Coronary artery (tissue), 2 donors: ENCODE measurements around the gene EPB41L5.

Source experiments
- DNase-seq: peaks from one replicate; pipeline ENCODE4 v3.0.0-alpha.2; 2017; ENCODE audit warnings: low spot score
- H3K27ac ChIP-seq, 2 donors: fragments of 200-600 bp; sonication (generic); one replicate each; pipeline ENCODE4 v1.5.1; 2016 to 2019
- H3K4me3 ChIP-seq: fragments of 200-600 bp; sonication (generic); 2 replicates; pipeline ENCODE4 v1.5.1; 2016; ENCODE audit warnings: mild to moderate bottlenecking, moderate library complexity
- CTCF ChIP-seq: fragments of 200-600 bp; sonication (generic); IDR thresholded peaks from one replicate; pipeline ENCODE4 v1.5.1; 2019; ENCODE audit warnings: antibody characterized with exemption

The EPB41L5 gene

GRCh38 chr2:120206022-120206581 lies 193.2 kb downstream of the EPB41L5 start:
- Histone ChIP-seq H3K4me3 (no peak overlapping the region), H3K27ac (no peak overlapping the region)
- no peak for DNase-seq
- TF ChIP-seq CTCF, result no peak

- Histone ChIP-seq H3K27ac (no peak overlapping the region), H3K4me3 (no peak overlapping the region)
- no peak for TF ChIP-seq CTCF
- no peak for DNase-seq
These were observed 195.8 kb downstream of the EPB41L5 start for GRCh38 chr2:120208381-120209353.

- no peak for TF ChIP-seq CTCF
- DNase-seq, result no peak
- no peak overlapping the region for H3K4me3 ChIP-seq
These were observed 196.8 kb downstream of the EPB41L5 start for GRCh38 chr2:120209427-120210269.

GRCh38 chr2:120210270-120210693 lies 197.4 kb downstream of the EPB41L5 start:
- H3K27ac ChIP-seq, result no peak overlapping the region
- no peak for TF ChIP-seq CTCF
- no peak overlapping the region for H3K4me3 ChIP-seq
- no peak for DNase-seq

More at GRCh38 chr2:120209427-120210269, 196.8 kb downstream of the EPB41L5 start:
- no peak overlapping the region for H3K27ac ChIP-seq

GRCh38 chr2:120218181-120218580 lies 205.3 kb downstream of the EPB41L5 start:
- TF ChIP-seq CTCF, result no peak
- DNase-seq, result no peak
- H3K27ac ChIP-seq, result no peak overlapping the region
- no peak overlapping the region for H3K4me3 ChIP-seq

GRCh38 chr2:120219291-120219690 lies 206.4 kb downstream of the EPB41L5 start:
- Histone ChIP-seq H3K27ac (no peak overlapping the region), H3K4me3 (no peak overlapping the region)
- no peak for DNase-seq
- no peak for TF ChIP-seq CTCF
